Ovary (tissue), 3 donors: ENCODE data around the gene MOB3A.

ENCODE experiments used
- POLR2A ChIP-seq: fragments of 450-650 bp; IDR thresholded peaks from one replicate; pipeline ENCODE4 v1.6.1; 2017; ENCODE audit warnings: antibody characterized with exemption, mild to moderate bottlenecking, moderate library complexity
- TF ChIP-seq, protein P1 (sequence below), 3 donors: fragments of 450-650 bp in 2 of 3; fragments of 200-600 bp in 1 of 3; IDR thresholded peaks; one replicate each; pipeline versions ENCODE4 v1.5.1 to v1.8.0; 2016 to 2022; ENCODE audit warnings: antibody characterized with exemption in 3 of 3, mild to moderate bottlenecking in 1 of 3
- donor health status: DM: no; HTN: no; CAD: no.

- no peak for TF ChIP-seq POLR2A
- TF ChIP-seq, protein P1, sequence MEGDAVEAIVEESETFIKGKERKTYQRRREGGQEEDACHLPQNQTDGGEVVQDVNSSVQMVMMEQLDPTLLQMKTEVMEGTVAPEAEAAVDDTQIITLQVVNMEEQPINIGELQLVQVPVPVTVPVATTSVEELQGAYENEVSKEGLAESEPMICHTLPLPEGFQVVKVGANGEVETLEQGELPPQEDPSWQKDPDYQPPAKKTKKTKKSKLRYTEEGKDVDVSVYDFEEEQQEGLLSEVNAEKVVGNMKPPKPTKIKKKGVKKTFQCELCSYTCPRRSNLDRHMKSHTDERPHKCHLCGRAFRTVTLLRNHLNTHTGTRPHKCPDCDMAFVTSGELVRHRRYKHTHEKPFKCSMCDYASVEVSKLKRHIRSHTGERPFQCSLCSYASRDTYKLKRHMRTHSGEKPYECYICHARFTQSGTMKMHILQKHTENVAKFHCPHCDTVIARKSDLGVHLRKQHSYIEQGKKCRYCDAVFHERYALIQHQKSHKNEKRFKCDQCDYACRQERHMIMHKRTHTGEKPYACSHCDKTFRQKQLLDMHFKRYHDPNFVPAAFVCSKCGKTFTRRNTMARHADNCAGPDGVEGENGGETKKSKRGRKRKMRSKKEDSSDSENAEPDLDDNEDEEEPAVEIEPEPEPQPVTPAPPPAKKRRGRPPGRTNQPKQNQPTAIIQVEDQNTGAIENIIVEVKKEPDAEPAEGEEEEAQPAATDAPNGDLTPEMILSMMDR (IDR thresholded peaks at IDR 0.05), result no peak
Measured at GRCh38 chr19:2076526-2076944, 19.6 kb downstream of the MOB3A start.
